Right cardiac atrium (tissue), 5 donors: ENCODE data around the gene EPHA2. TPM values are rescaled to one million over a fixed set of nuclear protein-coding genes. Genes with fewer than 3 reads are reported as not detected.
"Not testable (repeated sequence)": the region's sequence is repeated elsewhere in the genome, so short reads cannot be mapped to it uniquely, and the experiment has no call there.

Experiments used
- ATAC-seq, 2 donors: fragments of 200-7000 bp; cut with Tn5 transposase; one replicate each; pipeline versions ENCODE4 v1.8.0 to v1.9.1; 2020; ENCODE audit warnings: moderate library complexity in 2 of 2, mild to moderate bottlenecking in 1 of 2
- DNase-seq, 3 donors: peaks; one replicate each; pipeline ENCODE4 v3.0.0-alpha.2; 2020
- H3K27ac ChIP-seq: one replicate; pipeline ENCODE4 v1.5.1; 2013; ENCODE audit warnings: mild to moderate bottlenecking, low read length, control low read depth, moderate library complexity
- H3K27me3 ChIP-seq: one replicate; pipeline ENCODE4 v1.6.1; 2013; ENCODE audit not compliant: control insufficient read depth, insufficient read depth
- H3K4me1 ChIP-seq: one replicate; pipeline ENCODE4 v1.6.1; 2013; ENCODE audit warnings: low read length; ENCODE audit not compliant: control insufficient read depth, insufficient read depth
- H3K4me3 ChIP-seq: one replicate; pipeline ENCODE4 v1.5.1; 2013; ENCODE audit warnings: low read length, control low read depth
- H3K9me3 ChIP-seq: one replicate; pipeline ENCODE4 v1.6.1; 2013; ENCODE audit warnings: low read length; ENCODE audit not compliant: control insufficient read depth
- WGBS: extraction: QIAGEN DNeasy Blood & Tissue Kit; methylation state at CpG from one replicate; pipeline ENCODE4 v1.1.7; 2013; 5-methylcytosine and 5-hydroxymethylcytosine counted together
- intact Hi-C, 4 donors: fragments of 100-400 bp; cut with DNase I; formaldehyde crosslinking; loops; one replicate each; pipeline versions ENCODE4 v1.11.0 to v1.14.0; 2022 to 2023
- polyA plus RNA-seq: library from polyadenylated mRNA; stranded (reverse); fragments of 200-250 nt; gene quantifications from one replicate; pipeline ENCODE4 v1.2.3, GENCODE V29; 2013
- total RNA-seq, 4 donors: library from RNA; stranded (reverse); fragmentation: NEBNext Ultra II Directional; extraction: Animal tissue kit (Norgen Biotek cat#: 25700); gene quantifications; one replicate each; pipeline ENCODE4 v1.2.1, GENCODE V29; 2021
- donor health status: healthy with polysubstance abuse.
- donor health status: DM: no; HTN: yes; CAD: no.
- donor health status: DM: no; HTN: no; CAD: no.
- donor health status: DM: no; HTN: yes; CAD: no; lungs with severe emphysema.
- donor health status: DM: yes; HTN: yes; CAD: no.

Gene EPHA2
- total and polyA plus RNA-seq, 5 donors: 6.4 to 15.7 (median 8.9) TPM

GRCh38 chr1:16166117-16166516 is 10.2 kb upstream of the EPHA2 start:
- no peaks in the 10 kb centered on the region for H3K27me3 ChIP-seq
- whole genome bisulfite sequencing: 49% methylated on average over 2 of the region's 2 CpGs
- no peak for ATAC-seq

GRCh38 chr1:16165548-16165947 is 9.7 kb upstream of the EPHA2 start:
- Histone ChIP-seq H3K27ac (peak overlapping the region; percentile 30), H3K27me3 (no peaks in the 10 kb centered on the region), H3K9me3 (no peaks in the 10 kb centered on the region), H3K4me3 (no peak overlapping the region), H3K4me1 (no peaks in the 10 kb centered on the region)
- 70% methylated on average over 7 of the region's 7 CpGs for WGBS
- intact Hi-C loops: no loop called here
- ATAC-seq (peak in 1 of 2 donors; percentile 10), DNase-seq (peak in 1 of 3 donors; percentile 29)

More at GRCh38 chr1:16166117-16166516, 10.2 kb upstream of the EPHA2 start:
- intact Hi-C loops: no loop called here
- no peaks in the 10 kb centered on the region for H3K4me1 ChIP-seq
- DNase-seq: no peak
- H3K4me3 ChIP-seq: no peak overlapping the region
- no peak overlapping the region for H3K27ac ChIP-seq
- H3K9me3 ChIP-seq: no peaks in the 10 kb centered on the region

GRCh38 chr1:16165073-16165364 is 9.2 kb upstream of the EPHA2 start:
- DNase-seq: peak in 2 of 3 donors; percentile 54 to 69
- ATAC-seq: peak in 1 of 2 donors; percentile 17
- intact Hi-C loops: no loop called here
- whole genome bisulfite sequencing: 40% methylated on average over 5 of the region's 5 CpGs
- Histone ChIP-seq H3K27me3 (no peaks in the 10 kb centered on the region), H3K4me3 (no peak overlapping the region), H3K4me1 (no peaks in the 10 kb centered on the region), H3K9me3 (no peaks in the 10 kb centered on the region), H3K27ac (peak overlapping the region; percentile 30)

GRCh38 chr1:16164213-16165072 is 8.6 kb upstream of the EPHA2 start:
- ATAC-seq: peak; percentile 3 to 15

GRCh38 chr1:16163608-16164212 is 7.8 kb upstream of the EPHA2 start:
- H3K27me3 ChIP-seq, H3K4me3 ChIP-seq, H3K4me1 ChIP-seq, intact Hi-C loops, H3K9me3 ChIP-seq, ATAC-seq, H3K27ac ChIP-seq, DNase-seq: not testable (repeated sequence)
- WGBS: 92% methylated on average over 12 of the region's 12 CpGs

More at GRCh38 chr1:16164213-16165072, 8.6 kb upstream of the EPHA2 start:
- peak in 1 of 3 donors; percentile 28 for DNase-seq
- 49% methylated on average over 17 of the region's 17 CpGs for WGBS
- Histone ChIP-seq H3K4me1 (no peaks in the 10 kb centered on the region), H3K4me3 (no peak overlapping the region), H3K27ac (peak overlapping the region; percentile 9), H3K9me3 (no peaks in the 10 kb centered on the region), H3K27me3 (no peaks in the 10 kb centered on the region)
- intact Hi-C loops: no loop called here

GRCh38 chr1:16162163-16162822 is 6.4 kb upstream of the EPHA2 start:
- Histone ChIP-seq H3K4me1 (no peaks in the 10 kb centered on the region), H3K9me3 (no peaks in the 10 kb centered on the region), H3K27me3 (no peaks in the 10 kb centered on the region), H3K27ac (no peak overlapping the region), H3K4me3 (no peak overlapping the region)
- ATAC-seq (peak; percentile 7 to 12), DNase-seq (peak in 2 of 3 donors; percentile 53 to 67)
- intact Hi-C loops: no loop called here
- 54% methylated on average over 32 of the region's 32 CpGs for WGBS

GRCh38 chr1:16161717-16162116 is 5.8 kb upstream of the EPHA2 start:
- Histone ChIP-seq H3K9me3 (no peaks in the 10 kb centered on the region), H3K4me1 (no peaks in the 10 kb centered on the region), H3K27me3 (no peaks in the 10 kb centered on the region), H3K27ac (no peak overlapping the region), H3K4me3 (no peak overlapping the region)
- WGBS: 84% methylated on average over 5 of the region's 5 CpGs
- ATAC-seq: no peak
- intact Hi-C loops: no loop called here
- no peak for DNase-seq

GRCh38 chr1:16158993-16159831 is 3.3 kb upstream of the EPHA2 start:
- 90% methylated on average over 16 of the region's 16 CpGs for WGBS
- Histone ChIP-seq H3K27me3 (no peaks in the 10 kb centered on the region), H3K9me3 (no peaks in the 10 kb centered on the region), H3K4me3 (no peak overlapping the region), H3K4me1 (no peaks in the 10 kb centered on the region), H3K27ac (no peak overlapping the region)
- no peak for ATAC-seq
- intact Hi-C loops: no loop called here
- DNase-seq: peak in 1 of 3 donors; percentile 18

- 77% methylated on average over 5 of the region's 5 CpGs for whole genome bisulfite sequencing
- peaks cover 4% of the 10 kb centered on the region for H3K4me1 ChIP-seq
- DNase-seq (peak in 1 of 3 donors; percentile 34), ATAC-seq (no peak)
- intact Hi-C loops: no loop called here
- H3K9me3 ChIP-seq: no peaks in the 10 kb centered on the region
- no peaks in the 10 kb centered on the region for H3K27me3 ChIP-seq
- H3K4me3 ChIP-seq: no peak overlapping the region
- H3K27ac ChIP-seq: no peak overlapping the region
Measured at GRCh38 chr1:16158025-16158424, 2.2 kb upstream of the EPHA2 start.

GRCh38 chr1:16156848-16157495 is 1.1 kb upstream of the EPHA2 start:
- DNase-seq: peak in 2 of 3 donors; percentile 58 to 64
- H3K4me1 ChIP-seq: peaks cover 7% of the 10 kb centered on the region
- peak overlapping the region; percentile 19 for H3K27ac ChIP-seq
- no peak overlapping the region for H3K4me3 ChIP-seq
- no peak for ATAC-seq
- H3K27me3 ChIP-seq: no peaks in the 10 kb centered on the region
- 62% methylated on average over 13 of the region's 13 CpGs for WGBS
- intact Hi-C loops: no loop called here
- H3K9me3 ChIP-seq: no peaks in the 10 kb centered on the region
